A673 (cell line): ENCODE data around the gene MLH3.

Experiments used
- EZH2 ChIP-seq: fragments of 200-600 bp; sonication (generic); IDR thresholded peaks from 2 replicates; pipeline ENCODE4 v1.6.1; 2017; ENCODE audit warnings: borderline replicate concordance, low read depth, mild to moderate bottlenecking, mixed read lengths, antibody characterized with exemption, low read length; ENCODE audit not compliant: poor library complexity, severe bottlenecking
- TF ChIP-seq, protein P1 (sequence below): fragments of 300-800, 200-600 bp; sonication (generic); conservative IDR thresholded peaks from 2 replicates; pipeline ENCODE4 v1.5.1; 2017; ENCODE audit warnings: low read depth, mild to moderate bottlenecking, antibody characterized with exemption, low read length, moderate library complexity, mixed read lengths

DNA sequence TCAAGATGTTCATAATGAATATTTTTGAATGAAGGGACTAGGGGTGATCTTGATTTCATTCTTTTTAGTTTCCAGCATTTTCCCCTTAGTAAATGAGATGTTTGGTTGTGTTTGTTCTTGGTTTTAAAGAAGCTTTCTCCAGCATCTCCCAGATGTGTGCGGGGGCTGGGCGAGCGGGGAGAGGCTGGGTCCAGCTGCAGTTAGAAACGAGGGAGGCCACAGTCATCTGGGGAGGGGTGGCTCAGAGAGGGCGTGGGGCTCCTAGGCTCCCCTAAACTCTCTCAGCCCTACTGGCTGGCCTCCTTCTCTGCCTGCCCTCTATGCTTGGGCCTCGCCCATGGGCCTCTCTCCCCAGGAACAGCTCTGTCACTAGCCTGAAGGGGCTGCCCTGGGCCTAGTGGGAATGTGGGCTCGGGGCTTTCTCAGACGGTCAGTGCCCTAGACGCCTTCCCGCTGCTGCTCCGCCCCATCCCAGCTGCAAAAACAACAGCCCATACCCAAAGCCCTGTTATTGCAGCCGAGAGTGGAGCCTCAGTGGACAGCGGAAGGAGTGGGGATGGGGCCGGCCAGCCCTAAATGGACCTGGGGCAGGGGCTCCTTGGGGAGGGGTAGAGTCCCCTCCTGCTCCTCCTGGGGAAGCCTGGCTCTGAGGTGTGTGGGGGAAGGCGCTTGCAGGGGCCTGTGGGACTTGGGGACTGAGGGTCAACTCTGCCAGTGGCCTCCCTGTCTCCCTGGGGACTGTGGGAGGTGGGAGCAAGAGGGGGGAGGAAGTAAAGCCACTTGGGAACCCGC is 66.8 kb downstream of the MLH3 start:
- TF ChIP-seq, protein P1, sequence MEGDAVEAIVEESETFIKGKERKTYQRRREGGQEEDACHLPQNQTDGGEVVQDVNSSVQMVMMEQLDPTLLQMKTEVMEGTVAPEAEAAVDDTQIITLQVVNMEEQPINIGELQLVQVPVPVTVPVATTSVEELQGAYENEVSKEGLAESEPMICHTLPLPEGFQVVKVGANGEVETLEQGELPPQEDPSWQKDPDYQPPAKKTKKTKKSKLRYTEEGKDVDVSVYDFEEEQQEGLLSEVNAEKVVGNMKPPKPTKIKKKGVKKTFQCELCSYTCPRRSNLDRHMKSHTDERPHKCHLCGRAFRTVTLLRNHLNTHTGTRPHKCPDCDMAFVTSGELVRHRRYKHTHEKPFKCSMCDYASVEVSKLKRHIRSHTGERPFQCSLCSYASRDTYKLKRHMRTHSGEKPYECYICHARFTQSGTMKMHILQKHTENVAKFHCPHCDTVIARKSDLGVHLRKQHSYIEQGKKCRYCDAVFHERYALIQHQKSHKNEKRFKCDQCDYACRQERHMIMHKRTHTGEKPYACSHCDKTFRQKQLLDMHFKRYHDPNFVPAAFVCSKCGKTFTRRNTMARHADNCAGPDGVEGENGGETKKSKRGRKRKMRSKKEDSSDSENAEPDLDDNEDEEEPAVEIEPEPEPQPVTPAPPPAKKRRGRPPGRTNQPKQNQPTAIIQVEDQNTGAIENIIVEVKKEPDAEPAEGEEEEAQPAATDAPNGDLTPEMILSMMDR = no peak
- TF ChIP-seq EZH2 = no peak
